ENCODE measurements around the gene KCTD18.

GRCh38 chr2:200525551-200525881 is 15.6 kb upstream of the KCTD18 start:
- no peak for TF ChIP-seq RAD21 (IDR thresholded peaks at IDR 0.05; ENCODE audit: low read depth)
- TF ChIP-seq NFIC (IDR thresholded peaks at IDR 0.05): no peak
- TF ChIP-seq USF1 (IDR thresholded peaks at IDR 0.05): no peak
- no peak for TF ChIP-seq CEBPB (IDR thresholded peaks at IDR 0.05)
- TF ChIP-seq TEAD4 (IDR thresholded peaks at IDR 0.05): no peak

All from Ishikawa (cell line).